ENCODE data around the gene PFN4. TPM values are rescaled to one million over a fixed set of nuclear protein-coding genes. Genes with fewer than 3 reads are reported as not detected.

Gene PFN4
- polyA plus RNA-seq, 1 donor from 2014 or later, result not detected

DNA sequence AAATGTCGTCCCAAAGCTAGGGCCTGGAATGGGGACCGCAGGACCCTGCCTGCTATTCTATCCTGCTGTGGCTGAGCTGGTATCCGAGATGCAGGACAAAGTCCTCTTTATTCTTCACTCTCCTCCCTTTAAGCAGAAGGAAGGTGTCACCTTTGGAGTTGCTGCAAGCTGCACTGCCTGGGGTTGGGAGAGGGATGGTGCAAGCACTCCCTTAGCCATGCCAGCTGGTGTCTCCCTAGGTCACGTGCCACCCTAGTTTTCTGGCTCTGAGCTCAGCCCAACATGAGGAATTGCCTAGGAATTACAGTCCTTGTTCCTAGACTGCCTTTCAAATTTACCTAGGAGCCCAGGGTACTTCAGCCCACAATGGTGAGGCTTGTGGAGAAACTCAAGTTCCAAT, 30.3 kb upstream of the PFN4 start:
- Histone ChIP-seq H3F3A (ENCODE audit: insufficient read depth, low read length, poor library complexity, severe bottlenecking) (no peaks in the 10 kb centered on the region), H2AFZ (ENCODE audit: low read depth, low read length) (no peak overlapping the region), H4K20me1 (ENCODE audit: insufficient read depth) (no peaks in the 10 kb centered on the region), H3K9ac (ENCODE audit: low read length) (no peak overlapping the region), H3K4me3 (ENCODE audit: low read length) (no peak overlapping the region), H3K4me2 (ENCODE audit: low read length) (no peak overlapping the region), H3K9me2 (ENCODE audit: insufficient read depth, low read length) (no peaks in the 10 kb centered on the region), H3K9me3 (ENCODE audit: low read length) (no peaks in the 10 kb centered on the region), H3K79me2 (replicated peaks; ENCODE audit: insufficient read depth, low read length) (no peaks in the 10 kb centered on the region), H3K36me3 (ENCODE audit: insufficient read depth, low read length) (no peaks in the 10 kb centered on the region), H3K27ac (ENCODE audit: low read length) (no peak overlapping the region), H3K27me3 (ENCODE audit: insufficient read depth, low read depth, low read length) (no peaks in the 10 kb centered on the region)
- no peak for TF ChIP-seq RAD21 (conservative IDR thresholded peaks at IDR 0.05)
- TF ChIP-seq MXI1 (conservative IDR thresholded peaks at IDR 0.05; ENCODE audit: poor library complexity, severe bottlenecking), result no peak
- TF ChIP-seq EP300 (conservative IDR thresholded peaks at IDR 0.05; ENCODE audit: poor library complexity, severe bottlenecking), result no peak
- no peak for TF ChIP-seq EZH2 (IDR thresholded peaks at IDR 0.05; ENCODE audit: borderline replicate concordance, insufficient read depth, low read length, poor library complexity, severe bottlenecking)
- no peak for TF ChIP-seq POLR2AphosphoS5 (IDR thresholded peaks at IDR 0.05)
- TF ChIP-seq, protein P1, sequence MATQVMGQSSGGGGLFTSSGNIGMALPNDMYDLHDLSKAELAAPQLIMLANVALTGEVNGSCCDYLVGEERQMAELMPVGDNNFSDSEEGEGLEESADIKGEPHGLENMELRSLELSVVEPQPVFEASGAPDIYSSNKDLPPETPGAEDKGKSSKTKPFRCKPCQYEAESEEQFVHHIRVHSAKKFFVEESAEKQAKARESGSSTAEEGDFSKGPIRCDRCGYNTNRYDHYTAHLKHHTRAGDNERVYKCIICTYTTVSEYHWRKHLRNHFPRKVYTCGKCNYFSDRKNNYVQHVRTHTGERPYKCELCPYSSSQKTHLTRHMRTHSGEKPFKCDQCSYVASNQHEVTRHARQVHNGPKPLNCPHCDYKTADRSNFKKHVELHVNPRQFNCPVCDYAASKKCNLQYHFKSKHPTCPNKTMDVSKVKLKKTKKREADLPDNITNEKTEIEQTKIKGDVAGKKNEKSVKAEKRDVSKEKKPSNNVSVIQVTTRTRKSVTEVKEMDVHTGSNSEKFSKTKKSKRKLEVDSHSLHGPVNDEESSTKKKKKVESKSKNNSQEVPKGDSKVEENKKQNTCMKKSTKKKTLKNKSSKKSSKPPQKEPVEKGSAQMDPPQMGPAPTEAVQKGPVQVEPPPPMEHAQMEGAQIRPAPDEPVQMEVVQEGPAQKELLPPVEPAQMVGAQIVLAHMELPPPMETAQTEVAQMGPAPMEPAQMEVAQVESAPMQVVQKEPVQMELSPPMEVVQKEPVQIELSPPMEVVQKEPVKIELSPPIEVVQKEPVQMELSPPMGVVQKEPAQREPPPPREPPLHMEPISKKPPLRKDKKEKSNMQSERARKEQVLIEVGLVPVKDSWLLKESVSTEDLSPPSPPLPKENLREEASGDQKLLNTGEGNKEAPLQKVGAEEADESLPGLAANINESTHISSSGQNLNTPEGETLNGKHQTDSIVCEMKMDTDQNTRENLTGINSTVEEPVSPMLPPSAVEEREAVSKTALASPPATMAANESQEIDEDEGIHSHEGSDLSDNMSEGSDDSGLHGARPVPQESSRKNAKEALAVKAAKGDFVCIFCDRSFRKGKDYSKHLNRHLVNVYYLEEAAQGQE (IDR thresholded peaks at IDR 0.05; ENCODE audit: borderline replicate concordance), result no peak
- TF ChIP-seq, protein P2, sequence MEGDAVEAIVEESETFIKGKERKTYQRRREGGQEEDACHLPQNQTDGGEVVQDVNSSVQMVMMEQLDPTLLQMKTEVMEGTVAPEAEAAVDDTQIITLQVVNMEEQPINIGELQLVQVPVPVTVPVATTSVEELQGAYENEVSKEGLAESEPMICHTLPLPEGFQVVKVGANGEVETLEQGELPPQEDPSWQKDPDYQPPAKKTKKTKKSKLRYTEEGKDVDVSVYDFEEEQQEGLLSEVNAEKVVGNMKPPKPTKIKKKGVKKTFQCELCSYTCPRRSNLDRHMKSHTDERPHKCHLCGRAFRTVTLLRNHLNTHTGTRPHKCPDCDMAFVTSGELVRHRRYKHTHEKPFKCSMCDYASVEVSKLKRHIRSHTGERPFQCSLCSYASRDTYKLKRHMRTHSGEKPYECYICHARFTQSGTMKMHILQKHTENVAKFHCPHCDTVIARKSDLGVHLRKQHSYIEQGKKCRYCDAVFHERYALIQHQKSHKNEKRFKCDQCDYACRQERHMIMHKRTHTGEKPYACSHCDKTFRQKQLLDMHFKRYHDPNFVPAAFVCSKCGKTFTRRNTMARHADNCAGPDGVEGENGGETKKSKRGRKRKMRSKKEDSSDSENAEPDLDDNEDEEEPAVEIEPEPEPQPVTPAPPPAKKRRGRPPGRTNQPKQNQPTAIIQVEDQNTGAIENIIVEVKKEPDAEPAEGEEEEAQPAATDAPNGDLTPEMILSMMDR (IDR thresholded peaks at IDR 0.05; ENCODE audit: poor library complexity, severe bottlenecking), result no peak
- no peak for TF ChIP-seq TAF1 (IDR thresholded peaks at IDR 0.05; ENCODE audit: low read depth)
- TF ChIP-seq SMC3 (conservative IDR thresholded peaks at IDR 0.05; ENCODE audit: poor library complexity), result no peak

DNA sequence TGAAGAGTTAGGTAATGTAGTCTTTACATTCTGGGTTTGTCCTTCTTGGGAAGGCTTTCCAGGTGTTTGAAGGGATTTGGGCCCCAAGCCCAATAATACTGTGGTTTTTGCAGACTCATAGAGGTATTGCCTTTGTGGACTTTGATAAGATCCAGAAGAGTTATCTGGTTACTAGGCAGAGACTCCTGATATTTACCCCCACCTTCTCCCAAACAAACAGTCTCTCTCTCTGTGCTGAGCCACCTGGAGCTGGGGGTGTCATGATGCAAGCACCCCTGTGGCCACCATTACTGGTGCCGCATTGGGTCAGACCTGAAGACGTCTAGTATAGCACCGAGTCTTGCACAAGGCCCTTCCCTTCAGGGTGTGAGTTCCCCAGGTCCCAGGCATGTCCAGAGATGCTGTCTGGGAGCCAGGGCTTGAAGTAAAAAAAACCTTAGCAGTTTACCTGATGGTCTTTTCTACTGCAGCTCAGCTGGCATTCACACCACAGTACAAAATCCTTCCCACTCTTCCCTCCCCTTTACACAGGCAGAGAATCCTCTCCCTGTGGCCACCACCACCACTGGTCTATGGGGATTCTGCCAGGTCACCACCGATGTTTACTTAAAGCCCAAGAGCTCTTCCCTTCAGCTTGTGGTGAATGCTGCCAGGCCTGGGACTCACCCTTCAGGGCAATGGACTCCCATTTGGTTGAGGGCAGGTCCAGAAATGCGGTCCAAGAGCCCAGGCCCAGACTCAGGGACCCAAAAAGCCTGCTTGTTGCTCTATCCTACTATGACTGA, 29.5 kb upstream of the PFN4 start:
- no peak overlapping the region for H2AFZ ChIP-seq (ENCODE audit: low read depth, low read length)

More for the DNA sequence above, 29.5 kb upstream of the PFN4 start:
- no peaks in the 10 kb centered on the region for H4K20me1 ChIP-seq (ENCODE audit: insufficient read depth)
- H3K9me3 ChIP-seq (ENCODE audit: low read length), result no peaks in the 10 kb centered on the region
- no peaks in the 10 kb centered on the region for H3K9me2 ChIP-seq (ENCODE audit: insufficient read depth, low read length)
- no peaks in the 10 kb centered on the region for H3K27me3 ChIP-seq (ENCODE audit: insufficient read depth, low read depth, low read length)
- H3K4me2 ChIP-seq (ENCODE audit: low read length), result no peak overlapping the region
- H3K4me3 ChIP-seq (ENCODE audit: low read length), result no peak overlapping the region
- H3K36me3 ChIP-seq (ENCODE audit: insufficient read depth, low read length), result peaks cover 4% of the 10 kb centered on the region
- no peak overlapping the region for H3K27ac ChIP-seq (ENCODE audit: low read length)
- no peak overlapping the region for H3K9ac ChIP-seq (ENCODE audit: low read length)
- no peaks in the 10 kb centered on the region for H3K79me2 ChIP-seq (replicated peaks; ENCODE audit: insufficient read depth, low read length)
- no peaks in the 10 kb centered on the region for H3F3A ChIP-seq (ENCODE audit: insufficient read depth, low read length, poor library complexity, severe bottlenecking)
- TF ChIP-seq EZH2 (IDR thresholded peaks at IDR 0.05; ENCODE audit: borderline replicate concordance, insufficient read depth, low read length, poor library complexity, severe bottlenecking) (no peak), MXI1 (conservative IDR thresholded peaks at IDR 0.05; ENCODE audit: poor library complexity, severe bottlenecking) (no peak), RAD21 (conservative IDR thresholded peaks at IDR 0.05) (no peak), POLR2AphosphoS5 (IDR thresholded peaks at IDR 0.05) (no peak), SMC3 (conservative IDR thresholded peaks at IDR 0.05; ENCODE audit: poor library complexity) (no peak)

Measured in neural cell (in vitro differentiated cells).